ENCODE results near the gene ZC3H10.
"Not testable (repeated sequence)": the region's sequence is repeated elsewhere in the genome, so short reads cannot be mapped to it uniquely, and the experiment has no call there.

Gene ZC3H10

DNA sequence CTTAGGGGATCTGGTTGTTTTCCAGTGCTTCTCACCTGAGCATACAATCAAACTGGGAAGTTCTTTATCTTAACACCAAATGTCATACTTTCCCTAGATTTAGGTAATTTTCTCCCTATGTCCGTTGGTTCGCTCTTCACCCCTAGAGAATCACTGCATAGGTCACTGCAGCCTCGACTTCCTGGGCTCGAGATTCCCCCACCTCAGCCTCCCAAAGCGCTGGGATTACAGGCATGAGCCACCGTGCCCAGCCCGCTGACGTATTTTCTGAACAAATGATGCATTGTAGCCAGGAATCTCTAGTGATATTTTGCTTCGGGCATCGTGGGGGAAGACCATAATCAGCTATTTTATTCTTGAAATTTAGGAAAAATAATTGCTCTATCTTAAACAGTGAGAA lies 2.7 kb upstream of the ZC3H10 start:
- peaks cover 30% of the 10 kb centered on the region for H3K4me1 Mint-ChIP-seq (ENCODE audit: low read depth)
- no peaks in the 10 kb centered on the region for H3K27me3 Mint-ChIP-seq (ENCODE audit: low read depth)
- peaks cover 51% of the 10 kb centered on the region for H3K36me3 Mint-ChIP-seq (ENCODE audit: low read depth)

DNA sequence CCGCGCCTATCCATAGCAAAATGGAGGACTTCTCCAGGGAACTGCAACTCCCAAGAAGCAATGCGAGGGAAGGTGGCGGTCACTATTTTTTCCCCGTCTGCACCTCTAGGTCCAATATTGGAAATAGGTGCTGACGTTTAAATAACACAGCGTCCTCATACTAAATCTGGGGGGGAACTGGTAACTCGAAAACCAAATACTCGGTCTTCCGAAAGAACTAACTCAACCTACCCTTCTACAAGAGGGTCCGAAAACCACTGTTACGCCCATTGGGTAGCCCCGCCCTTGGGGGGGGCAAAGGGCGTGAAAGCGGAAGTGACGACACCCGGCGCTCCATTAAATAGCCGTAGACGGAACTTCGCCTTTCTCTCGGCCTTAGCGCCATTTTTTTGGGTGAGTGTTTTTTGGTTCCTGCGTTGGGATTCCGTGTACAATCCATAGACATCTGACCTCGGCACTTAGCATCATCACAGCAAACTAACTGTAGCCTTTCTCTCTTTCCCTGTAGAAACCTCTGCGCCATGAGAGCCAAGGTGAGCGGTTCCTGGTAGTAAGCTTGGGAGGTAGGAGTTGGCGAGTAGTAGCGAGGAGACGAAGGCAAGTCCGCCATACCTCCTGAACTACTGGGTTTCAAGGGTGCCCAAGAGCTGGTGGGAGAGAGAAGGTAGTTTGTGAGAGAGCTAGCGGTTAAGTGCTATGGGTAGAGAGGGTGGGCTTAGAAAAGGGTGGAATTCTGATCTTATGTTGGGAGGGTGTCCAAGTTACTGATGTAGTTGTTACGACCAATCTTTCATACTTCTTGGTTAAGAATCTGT lies 1.6 kb upstream of the ZC3H10 start, which contains the start of gene RPL41:
RPL41 (plus strand) TSS at position 367 of the 815 bp plus-strand sequence.
- H3K27ac Mint-ChIP-seq: peak within 1 kb of the TSS; percentile 99
- H3K9me3 Mint-ChIP-seq: no peaks in the 10 kb centered on the region
- H3K27me3 Mint-ChIP-seq (ENCODE audit: low read depth): no peaks in the 10 kb centered on the region
- H3K4me3 Mint-ChIP-seq: peak within 1 kb of the TSS; percentile 99
- peaks cover 44% of the 10 kb centered on the region for H3K36me3 Mint-ChIP-seq (ENCODE audit: low read depth)
- H3K4me1 Mint-ChIP-seq (ENCODE audit: low read depth): peaks cover 30% of the 10 kb centered on the region

More for the DNA sequence above, 2.7 kb upstream of the ZC3H10 start:
- Mint-ChIP-seq H3K4me3 (peak overlapping the region; percentile 99), H3K9me3 (no peaks in the 10 kb centered on the region), H3K27ac (peak overlapping the region; percentile 99)

DNA sequence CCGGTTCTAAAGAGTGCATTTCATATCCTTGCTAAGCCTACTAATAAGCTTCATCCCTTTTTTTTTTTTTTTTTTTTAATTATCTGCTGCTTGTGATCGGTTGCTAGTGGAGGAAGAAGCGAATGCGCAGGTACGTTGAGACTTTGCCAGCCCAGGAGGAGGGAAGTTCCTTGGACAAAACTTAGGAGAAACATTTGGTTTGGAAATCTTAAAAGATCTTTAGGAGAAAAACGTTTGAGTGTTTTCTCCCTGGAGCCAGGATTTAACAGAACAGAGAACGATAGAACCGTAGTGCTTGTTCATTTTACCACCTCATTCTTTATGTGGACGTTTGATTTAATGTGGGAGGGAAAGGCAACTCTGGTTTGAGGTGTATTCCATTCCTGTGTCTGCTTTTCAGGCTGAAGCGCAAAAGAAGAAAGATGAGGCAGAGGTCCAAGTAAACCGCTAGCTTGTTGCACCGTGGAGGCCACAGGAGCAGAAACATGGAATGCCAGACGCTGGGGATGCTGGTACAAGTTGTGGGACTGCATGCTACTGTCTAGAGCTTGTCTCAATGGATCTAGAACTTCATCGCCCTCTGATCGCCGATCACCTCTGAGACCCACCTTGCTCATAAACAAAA lies 872 bp upstream of the ZC3H10 start:
- H3K27me3 Mint-ChIP-seq (ENCODE audit: low read depth); H3K9me3 Mint-ChIP-seq: not testable (repeated sequence)
- H3K4me1 Mint-ChIP-seq (ENCODE audit: low read depth): peaks cover 30% of the 10 kb centered on the region
- peaks cover 41% of the 10 kb centered on the region for H3K36me3 Mint-ChIP-seq (ENCODE audit: low read depth)
- peak overlapping the region; percentile 99 for H3K4me3 Mint-ChIP-seq
- peak overlapping the region; percentile 99 for H3K27ac Mint-ChIP-seq

DNA sequence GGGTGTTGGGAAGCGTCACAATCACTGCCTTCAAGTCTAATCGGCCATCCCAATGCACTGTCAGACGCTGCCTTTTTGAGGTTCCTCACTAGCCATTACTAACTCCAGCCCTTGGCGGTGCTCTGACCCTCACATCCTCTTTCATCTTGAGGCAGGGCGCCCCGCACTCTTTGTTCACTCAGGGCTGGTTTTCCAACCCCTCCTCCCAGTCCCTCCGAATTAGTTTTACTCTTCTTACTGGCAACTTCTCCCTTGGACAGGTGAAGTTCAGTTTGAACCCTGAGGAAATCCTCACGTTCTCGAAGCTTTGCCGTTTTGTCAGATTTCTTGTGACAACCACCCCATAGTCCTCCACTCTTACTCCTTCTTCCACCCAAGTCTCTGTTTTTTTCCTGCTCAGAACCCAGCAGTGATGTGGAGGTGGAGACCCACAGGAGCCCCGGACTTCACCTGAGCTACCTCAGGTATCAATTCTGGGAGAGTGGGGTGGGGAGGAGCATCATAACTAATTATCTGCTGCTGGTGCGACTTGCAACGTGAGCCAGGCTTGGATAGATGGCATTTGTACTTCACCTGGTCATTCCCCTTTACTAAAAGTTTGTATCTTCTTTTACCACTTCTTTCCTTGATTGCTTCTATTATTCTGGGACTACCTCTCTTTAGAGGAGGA lies 757 bp downstream of the ZC3H10 start:
- H3K4me3 Mint-ChIP-seq: peak overlapping the region; percentile 99
- peak overlapping the region; percentile 99 for H3K27ac Mint-ChIP-seq
- peaks cover 30% of the 10 kb centered on the region for H3K4me1 Mint-ChIP-seq (ENCODE audit: low read depth)
- H3K36me3 Mint-ChIP-seq (ENCODE audit: low read depth): peaks cover 26% of the 10 kb centered on the region
- no peaks in the 10 kb centered on the region for H3K27me3 Mint-ChIP-seq (ENCODE audit: low read depth)
- no peaks in the 10 kb centered on the region for H3K9me3 Mint-ChIP-seq

DNA sequence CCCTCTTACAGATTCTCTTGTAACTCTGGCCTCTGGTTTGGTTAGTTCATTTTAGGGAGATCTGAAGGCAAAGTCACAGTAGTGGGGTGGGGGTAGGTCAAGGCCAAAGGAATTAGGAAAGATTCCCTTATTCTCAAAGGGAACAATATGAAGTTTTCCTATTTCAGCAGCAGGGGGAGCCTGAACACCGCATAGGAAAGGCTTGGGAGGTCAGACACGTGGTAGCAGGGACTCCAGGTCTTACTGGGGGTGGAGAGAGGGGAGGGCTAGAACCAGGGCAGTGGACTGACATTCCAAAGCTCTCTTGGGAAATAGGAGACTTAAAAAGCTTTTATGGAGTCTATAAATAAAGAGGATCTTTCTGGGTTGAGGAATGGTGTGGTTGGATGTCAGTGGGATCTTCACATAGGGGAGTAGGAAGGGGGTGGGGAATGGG lies 1.3 kb downstream of the ZC3H10 start:
- peak overlapping the region; percentile 99 for H3K4me3 Mint-ChIP-seq
- H3K9me3 Mint-ChIP-seq: no peaks in the 10 kb centered on the region
- H3K36me3 Mint-ChIP-seq (ENCODE audit: low read depth): peaks cover 20% of the 10 kb centered on the region
- H3K4me1 Mint-ChIP-seq (ENCODE audit: low read depth): peaks cover 34% of the 10 kb centered on the region
- peak overlapping the region; percentile 99 for H3K27ac Mint-ChIP-seq
- H3K27me3 Mint-ChIP-seq (ENCODE audit: low read depth): no peaks in the 10 kb centered on the region

DNA sequence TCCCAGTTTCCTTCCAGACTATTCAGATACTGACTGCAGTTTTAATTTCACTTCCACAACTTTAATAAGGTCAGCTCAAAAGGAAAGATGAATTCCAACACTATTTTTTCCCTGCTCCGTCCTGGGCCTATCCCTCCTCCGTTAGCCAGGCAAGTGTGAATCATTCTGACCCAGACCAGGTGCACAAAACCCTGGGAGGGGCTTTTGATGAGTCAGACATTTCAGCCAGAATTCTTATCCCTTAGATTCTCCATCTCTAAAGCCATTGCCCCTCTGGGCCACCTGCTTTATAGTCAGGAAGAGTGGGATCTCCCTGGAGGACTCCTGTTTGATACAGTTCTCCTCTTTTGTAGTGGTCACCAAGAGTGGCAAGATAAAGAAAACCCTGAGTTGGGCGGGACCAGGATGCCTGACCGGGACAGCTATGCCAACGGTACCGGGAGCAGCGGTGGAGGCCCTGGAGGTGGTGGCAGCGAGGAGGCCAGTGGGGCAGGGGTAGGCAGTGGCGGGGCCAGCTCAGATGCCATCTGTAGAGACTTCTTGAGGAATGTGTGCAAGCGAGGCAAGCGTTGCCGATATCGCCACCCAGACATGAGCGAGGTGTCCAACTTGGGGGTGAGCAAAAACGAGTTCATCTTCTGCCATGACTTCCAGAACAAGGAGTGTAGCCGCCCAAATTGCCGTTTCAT lies 2.2 kb downstream of the ZC3H10 start:
- no peak overlapping the region for H3K27ac Mint-ChIP-seq
- no peaks in the 10 kb centered on the region for H3K27me3 Mint-ChIP-seq (ENCODE audit: low read depth)
- H3K36me3 Mint-ChIP-seq (ENCODE audit: low read depth): peaks cover 20% of the 10 kb centered on the region
- no peak overlapping the region for H3K4me3 Mint-ChIP-seq
- no peaks in the 10 kb centered on the region for H3K9me3 Mint-ChIP-seq
- H3K4me1 Mint-ChIP-seq (ENCODE audit: low read depth): peaks cover 37% of the 10 kb centered on the region

DNA sequence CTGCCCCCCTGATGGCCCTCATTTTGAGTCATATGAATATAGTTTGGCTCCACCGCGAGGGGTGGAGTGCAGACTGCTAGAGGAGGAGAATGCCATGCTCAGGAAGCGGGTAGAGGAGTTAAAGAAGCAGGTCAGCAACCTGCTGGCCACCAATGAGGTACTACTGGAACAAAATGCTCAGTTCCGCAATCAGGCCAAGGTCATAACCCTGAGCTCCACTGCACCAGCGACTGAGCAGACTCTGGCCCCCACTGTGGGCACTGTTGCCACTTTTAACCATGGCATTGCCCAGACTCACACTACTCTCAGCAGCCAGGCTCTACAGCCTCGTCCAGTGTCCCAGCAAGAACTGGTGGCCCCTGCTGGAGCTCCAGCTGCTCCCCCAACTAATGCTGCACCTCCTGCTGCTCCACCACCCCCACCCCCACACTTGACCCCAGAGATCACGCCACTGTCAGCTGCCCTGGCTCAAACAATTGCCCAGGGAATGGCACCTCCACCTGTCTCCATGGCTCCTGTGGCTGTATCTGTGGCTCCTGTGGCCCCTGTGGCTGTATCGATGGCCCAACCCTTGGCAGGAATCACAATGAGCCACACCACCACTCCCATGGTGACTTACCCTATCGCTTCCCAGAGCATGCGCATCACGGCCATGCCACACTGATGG lies 3.3 kb downstream of the ZC3H10 start:
- Mint-ChIP-seq H3K27ac (no peak overlapping the region), H3K27me3 (ENCODE audit: low read depth) (no peaks in the 10 kb centered on the region), H3K4me3 (no peak overlapping the region), H3K9me3 (no peaks in the 10 kb centered on the region), H3K4me1 (ENCODE audit: low read depth) (peaks cover 38% of the 10 kb centered on the region), H3K36me3 (ENCODE audit: low read depth) (peaks cover 20% of the 10 kb centered on the region)

DNA sequence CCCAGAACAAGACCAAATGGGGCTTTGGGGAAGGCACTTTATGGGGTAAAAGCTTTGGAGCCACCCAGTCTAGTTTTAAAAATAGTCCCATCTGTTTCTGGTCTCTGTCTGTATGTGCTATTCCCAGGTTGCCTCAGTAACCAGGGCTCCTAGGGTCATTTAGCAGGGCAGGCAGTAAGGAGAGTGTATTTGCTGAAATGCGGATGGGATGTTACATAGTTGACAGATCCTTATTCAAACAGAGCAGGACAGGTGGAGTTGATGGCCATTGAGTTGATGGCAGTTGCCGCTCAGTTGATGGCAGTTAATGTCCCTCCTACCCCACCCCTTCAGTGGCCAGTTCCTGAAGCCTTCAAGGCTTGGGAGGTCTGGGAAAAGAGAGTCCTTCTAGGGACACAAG lies 4.6 kb downstream of the ZC3H10 start:
- no peaks in the 10 kb centered on the region for H3K9me3 Mint-ChIP-seq
- H3K4me3 Mint-ChIP-seq: no peak overlapping the region
- H3K27me3 Mint-ChIP-seq (ENCODE audit: low read depth): no peaks in the 10 kb centered on the region
- peaks cover 46% of the 10 kb centered on the region for H3K4me1 Mint-ChIP-seq (ENCODE audit: low read depth)
- H3K36me3 Mint-ChIP-seq (ENCODE audit: low read depth): peaks cover 9% of the 10 kb centered on the region
- no peak overlapping the region for H3K27ac Mint-ChIP-seq

DNA sequence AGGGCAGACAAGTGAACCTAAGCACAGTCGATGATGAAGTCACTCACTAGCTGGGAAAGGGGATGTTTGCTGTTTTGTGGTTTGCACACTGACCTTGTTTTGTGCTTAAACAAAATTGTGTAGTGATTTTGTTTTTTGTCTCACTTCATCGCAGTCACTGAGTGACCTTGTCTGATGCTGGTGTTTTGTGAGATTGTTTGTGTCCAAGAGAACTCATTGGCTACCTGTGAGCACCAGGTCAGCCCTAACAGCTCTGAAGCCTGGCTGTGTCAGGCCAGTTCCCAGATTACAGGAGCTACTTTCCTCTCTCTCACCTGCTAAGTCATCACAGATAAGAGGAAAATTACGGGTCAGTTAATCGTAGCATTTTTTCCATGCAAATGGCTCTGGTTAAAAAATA lies 6.1 kb downstream of the ZC3H10 start:
- no peaks in the 10 kb centered on the region for H3K27me3 Mint-ChIP-seq (ENCODE audit: low read depth)
- peaks cover 4% of the 10 kb centered on the region for H3K36me3 Mint-ChIP-seq (ENCODE audit: low read depth)
- no peaks in the 10 kb centered on the region for H3K9me3 Mint-ChIP-seq
- peaks cover 38% of the 10 kb centered on the region for H3K4me1 Mint-ChIP-seq (ENCODE audit: low read depth)
- peak overlapping the region; percentile 38 for H3K27ac Mint-ChIP-seq
- no peak overlapping the region for H3K4me3 Mint-ChIP-seq

DNA sequence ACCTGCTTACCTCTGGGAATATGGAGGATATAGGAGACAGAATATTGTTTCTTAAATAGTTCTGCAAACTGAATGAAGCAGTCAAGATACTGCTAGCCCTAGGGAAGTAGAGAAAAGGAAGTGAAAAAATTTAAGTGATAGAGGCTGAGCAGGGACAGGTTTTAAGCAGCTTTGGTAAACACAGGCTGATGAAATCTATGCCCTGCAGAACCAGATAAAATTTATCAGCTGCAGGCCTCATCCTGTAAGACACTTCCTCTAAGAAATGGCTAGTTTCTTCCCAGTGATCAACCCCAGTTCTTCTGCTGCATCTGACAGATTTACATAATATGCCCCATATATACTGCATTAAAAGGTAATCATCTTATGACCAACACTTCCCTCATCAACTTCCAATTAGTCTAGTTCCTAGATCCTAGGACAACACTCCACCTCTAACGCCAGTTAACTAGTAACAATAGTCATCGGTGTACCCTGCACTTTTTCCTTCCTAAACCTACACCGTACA lies 8.7 kb downstream of the ZC3H10 start:
- Mint-ChIP-seq H3K4me3 (peak overlapping the region; percentile 96), H3K9me3 (peaks cover 6% of the 10 kb centered on the region), H3K27ac (peak overlapping the region; percentile 93), H3K27me3 (ENCODE audit: low read depth) (no peaks in the 10 kb centered on the region), H3K36me3 (ENCODE audit: low read depth) (peaks cover 21% of the 10 kb centered on the region), H3K4me1 (ENCODE audit: low read depth) (peaks cover 50% of the 10 kb centered on the region)

DNA sequence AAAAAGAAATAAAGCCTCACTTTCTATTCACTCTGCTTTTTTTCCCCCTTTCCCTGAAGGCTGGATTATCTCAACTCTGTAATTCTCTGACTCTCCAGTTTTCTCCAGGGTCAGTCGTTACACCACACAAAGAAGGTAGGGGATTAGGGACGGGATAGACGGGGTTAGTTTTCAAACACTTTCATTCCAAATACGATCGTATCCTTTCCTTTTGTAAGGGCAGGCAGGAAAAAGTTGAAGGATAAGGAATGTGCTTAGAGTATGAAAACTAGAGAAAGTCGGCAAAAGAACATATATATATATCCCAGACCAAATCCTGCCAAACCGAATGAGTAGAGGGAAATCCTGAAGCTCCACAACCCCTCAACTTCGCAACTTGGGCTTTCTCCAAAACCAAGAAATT lies 9.4 kb downstream of the ZC3H10 start:
- Mint-ChIP-seq H3K9me3 (peaks cover 6% of the 10 kb centered on the region), H3K4me3 (peak overlapping the region; percentile 96), H3K27me3 (ENCODE audit: low read depth) (no peaks in the 10 kb centered on the region), H3K4me1 (ENCODE audit: low read depth) (peaks cover 56% of the 10 kb centered on the region), H3K27ac (peak overlapping the region; percentile 93), H3K36me3 (ENCODE audit: low read depth) (peaks cover 28% of the 10 kb centered on the region)

DNA sequence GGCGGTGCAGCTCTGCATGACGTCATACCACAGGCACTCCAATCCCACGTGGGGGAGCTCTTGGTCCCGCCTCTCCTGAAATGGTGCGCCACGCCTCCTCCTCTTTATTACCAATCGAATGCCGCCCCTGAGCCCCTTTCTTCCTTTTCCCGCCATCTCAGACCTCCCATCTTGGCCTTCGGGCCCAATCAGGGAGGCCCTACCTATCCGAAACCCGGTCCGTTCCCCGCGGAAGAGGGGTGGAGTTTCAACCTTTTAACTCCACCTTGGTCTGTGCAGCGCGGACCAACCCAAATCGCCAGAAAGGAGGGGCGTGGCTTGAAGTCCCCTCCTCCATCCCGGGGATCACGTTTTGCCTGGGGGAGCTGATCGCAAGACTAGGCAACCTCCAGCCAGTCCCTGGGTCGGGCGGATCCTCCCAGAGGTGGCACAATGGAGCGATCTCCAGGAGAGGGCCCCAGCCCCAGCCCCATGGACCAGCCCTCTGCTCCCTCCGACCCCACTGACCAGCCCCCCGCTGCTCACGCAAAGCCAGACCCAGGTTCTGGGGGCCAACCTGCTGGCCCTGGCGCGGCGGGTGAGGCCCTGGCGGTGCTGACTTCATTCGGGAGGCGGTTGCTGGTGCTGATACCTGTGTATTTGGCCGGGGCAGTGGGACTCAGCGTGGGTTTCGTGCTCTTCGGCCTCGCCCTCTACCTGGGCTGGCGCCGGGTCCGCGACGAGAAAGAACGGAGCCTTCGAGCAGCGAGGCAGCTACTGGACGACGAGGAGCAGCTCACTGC lies 10.0 kb downstream of the ZC3H10 start, which contains the start of gene ESYT1:
ESYT1 (plus strand) TSS at position 380 of the 782 bp plus-strand sequence; CDS start at position 433, 53 bp downstream.
- Mint-ChIP-seq H3K4me1 (ENCODE audit: low read depth) (peaks cover 57% of the 10 kb centered on the region), H3K27ac (peak within 1 kb of the TSS; percentile 93), H3K36me3 (ENCODE audit: low read depth) (peaks cover 30% of the 10 kb centered on the region)

DNA sequence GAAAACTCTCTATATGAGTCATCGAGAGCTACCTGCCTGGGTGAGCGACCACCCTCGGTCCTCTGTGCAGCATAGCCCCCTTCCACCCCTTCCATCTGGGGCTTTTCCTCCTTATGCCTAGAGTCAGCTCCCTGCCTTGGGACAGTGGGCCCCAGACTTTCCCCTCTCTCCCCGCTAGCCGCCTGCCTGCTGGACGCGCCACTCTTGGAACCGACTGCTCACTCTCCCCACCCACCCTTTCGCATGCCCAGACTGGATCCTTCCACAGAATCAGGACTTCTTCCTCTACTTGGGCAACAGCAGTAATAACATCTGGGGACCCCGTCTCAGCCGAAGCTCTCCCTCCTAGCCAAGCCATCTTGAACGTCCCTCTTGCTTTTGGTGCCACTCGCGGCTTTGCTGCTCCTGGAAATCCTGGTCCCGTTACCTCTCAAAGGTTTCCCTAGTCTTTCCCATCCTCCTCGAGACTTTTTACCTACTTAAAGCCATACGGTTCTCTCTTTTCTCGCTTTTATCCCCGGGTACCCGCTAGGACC lies 10.7 kb downstream of the ZC3H10 start:
- Mint-ChIP-seq H3K36me3 (ENCODE audit: low read depth) (peaks cover 36% of the 10 kb centered on the region), H3K4me1 (ENCODE audit: low read depth) (peaks cover 55% of the 10 kb centered on the region), H3K4me3 (peak overlapping the region; percentile 96), H3K9me3 (peaks cover 6% of the 10 kb centered on the region), H3K27me3 (ENCODE audit: low read depth) (no peaks in the 10 kb centered on the region), H3K27ac (peak overlapping the region; percentile 93)

More for the DNA sequence above, 10.0 kb downstream of the ZC3H10 start, which contains the start of gene ESYT1:
- Mint-ChIP-seq H3K27me3 (ENCODE audit: low read depth) (no peaks in the 10 kb centered on the region), H3K9me3 (peaks cover 6% of the 10 kb centered on the region), H3K4me3 (peak within 1 kb of the TSS; percentile 96)

Measured in T-helper 1 cell treated with Interleukin-12 subunit alpha and Interleukin-12 subunit beta and Interleukin-4 antibody, amounts not matched to agents 30 μg/mL and 1 μg/mL, for 36 hours (primary cell).